Duodenal mucosa (tissue), 2 donors: ENCODE results near the gene LMO2.
"Not testable (repeated sequence)": the region's sequence is repeated elsewhere in the genome, so short reads cannot be mapped to it uniquely, and the experiment has no call there.

Experiments
- H3K27ac ChIP-seq: one replicate; pipeline ENCODE4 v1.7.0; 2013; ENCODE audit warnings: low read depth, low read length
- H3K27me3 ChIP-seq, 2 donors: one replicate each; pipeline ENCODE4 v1.7.0; 2013; ENCODE audit warnings: low read length in 2 of 2, control low read depth in 1 of 2; ENCODE audit not compliant: insufficient read depth in 2 of 2, control insufficient read depth in 1 of 2
- H3K36me3 ChIP-seq, 2 donors: one replicate each; pipeline ENCODE4 v1.7.0; 2013; ENCODE audit warnings: low read length in 2 of 2, control low read depth in 1 of 2; ENCODE audit not compliant: insufficient read depth in 2 of 2, control insufficient read depth in 1 of 2
- H3K4me1 ChIP-seq, 2 donors: one replicate each; pipeline ENCODE4 v1.7.0; 2013; ENCODE audit warnings: low read length in 2 of 2, control low read depth in 1 of 2; ENCODE audit not compliant: insufficient read depth in 2 of 2, control insufficient read depth in 1 of 2
- H3K4me3 ChIP-seq, 2 donors: one replicate each; pipeline ENCODE4 v1.7.0; 2013; ENCODE audit warnings: low read length in 2 of 2, low read depth in 1 of 2
- H3K9ac ChIP-seq, 2 donors: one replicate each; pipeline ENCODE4 v1.7.0; 2013; ENCODE audit warnings: low read length in 2 of 2, low read depth in 1 of 2
- H3K9me3 ChIP-seq, 2 donors: one replicate each; pipeline ENCODE4 v1.7.0; 2013; ENCODE audit warnings: low read length in 2 of 2, control low read depth in 1 of 2; ENCODE audit not compliant: control insufficient read depth in 1 of 2

Gene LMO2

DNA sequence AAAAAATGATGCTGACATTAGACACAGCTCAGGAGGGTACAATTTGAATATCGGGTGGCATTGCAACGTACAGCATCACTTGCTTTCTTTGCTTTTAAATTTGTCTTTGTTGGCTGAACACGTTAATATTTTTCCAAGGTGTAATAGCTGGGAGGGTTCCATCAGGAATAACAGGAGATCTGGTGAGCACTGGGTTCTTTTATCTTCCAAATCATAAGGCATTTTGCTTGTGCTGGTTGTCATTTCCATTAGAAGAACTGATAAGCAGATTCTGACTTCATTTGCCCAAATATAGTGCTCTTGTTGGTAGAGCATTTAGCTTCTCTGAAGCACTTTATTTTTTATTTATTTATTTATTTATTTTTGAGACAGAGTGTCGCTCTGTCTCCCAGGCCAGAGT lies 48.9 kb downstream of the LMO2 start:
- Histone ChIP-seq H3K4me3 (no peak overlapping the region), H3K27ac (no peak overlapping the region), H3K9me3 (no peaks in the 10 kb centered on the region), H3K27me3 (peaks cover 0 to 13% of the 10 kb centered on the region in 2 donors), H3K9ac (no peak overlapping the region), H3K4me1 (no peaks in the 10 kb centered on the region), H3K36me3 (no peaks in the 10 kb centered on the region)

DNA sequence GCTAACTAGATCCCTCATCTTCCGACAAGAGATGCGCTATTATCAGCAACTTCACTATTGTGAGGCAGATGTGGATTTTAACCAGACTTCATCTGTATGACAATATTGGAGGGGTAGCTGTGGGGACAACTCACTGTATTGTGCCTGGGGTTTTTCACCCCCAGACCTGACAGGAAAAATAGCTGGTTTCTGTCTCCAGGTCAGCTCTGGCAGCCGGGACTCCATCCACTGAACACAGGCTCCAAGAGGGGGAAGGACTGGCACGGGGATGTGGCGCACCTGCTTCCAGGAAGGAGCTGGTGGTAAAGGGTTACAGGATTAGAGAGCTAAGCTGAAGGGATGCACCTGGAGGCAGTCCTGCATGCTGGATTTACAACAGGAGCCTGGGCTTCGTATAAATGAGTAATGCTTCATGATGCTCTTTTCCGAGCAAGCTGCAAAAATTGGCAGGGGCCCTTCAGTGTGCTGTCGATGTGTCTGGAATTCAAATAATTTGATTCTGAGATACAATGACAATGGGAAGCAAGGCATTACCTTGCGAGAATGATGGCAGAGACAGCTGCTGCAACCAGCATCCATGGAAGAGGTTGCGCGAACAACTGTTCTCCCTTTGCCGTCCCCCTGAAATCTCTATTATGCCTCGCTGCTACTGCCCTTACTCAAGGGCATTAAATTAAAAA lies 49.5 kb downstream of the LMO2 start:
- H3K4me1 ChIP-seq: no peaks in the 10 kb centered on the region
- H3K36me3 ChIP-seq: no peaks in the 10 kb centered on the region
- peaks cover 0 to 13% of the 10 kb centered on the region in 2 donors for H3K27me3 ChIP-seq
- H3K9ac ChIP-seq: no peak overlapping the region
- no peaks in the 10 kb centered on the region for H3K9me3 ChIP-seq
- no peak overlapping the region for H3K4me3 ChIP-seq
- H3K27ac ChIP-seq: no peak overlapping the region

- H3K36me3 ChIP-seq, H3K9ac ChIP-seq, H3K27ac ChIP-seq, H3K4me1 ChIP-seq, H3K9me3 ChIP-seq, H3K4me3 ChIP-seq: not testable (repeated sequence)
- H3K27me3 ChIP-seq: peaks cover 4 to 13% of the 10 kb centered on the region in 2 donors
Measured at GRCh38 chr11:33838234-33838633, 53.6 kb downstream of the LMO2 start.

DNA sequence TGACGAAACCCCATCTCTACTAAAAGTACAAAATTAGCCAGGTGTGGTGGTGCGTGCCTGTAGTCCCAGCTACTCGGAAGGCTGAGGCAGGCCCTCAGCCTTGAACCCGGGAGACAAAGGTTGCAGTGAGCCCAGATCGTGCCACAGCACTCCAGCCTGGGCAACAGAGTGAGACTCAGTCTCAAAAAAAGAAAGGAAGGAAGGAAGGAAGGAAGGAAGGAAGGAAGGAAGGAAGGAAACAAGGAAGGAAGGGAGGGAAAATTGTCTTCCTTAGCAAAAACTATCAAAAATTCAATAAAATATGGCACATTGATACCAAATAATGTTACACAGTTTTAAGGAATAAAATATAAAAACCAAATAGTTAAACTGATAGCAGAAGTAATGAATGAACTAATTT lies 54.5 kb downstream of the LMO2 start:
- H3K36me3 ChIP-seq, H3K27ac ChIP-seq, H3K4me1 ChIP-seq, H3K27me3 ChIP-seq, H3K4me3 ChIP-seq, H3K9me3 ChIP-seq, H3K9ac ChIP-seq: not testable (repeated sequence)

GRCh38 chr11:33835143-33835878 lies 56.6 kb downstream of the LMO2 start:
- Histone ChIP-seq H3K9ac (no peak overlapping the region), H3K9me3 (no peaks in the 10 kb centered on the region), H3K27ac (no peak overlapping the region), H3K27me3 (peaks cover 4 to 8% of the 10 kb centered on the region in 2 donors), H3K4me1 (no peaks in the 10 kb centered on the region), H3K36me3 (no peaks in the 10 kb centered on the region), H3K4me3 (no peak overlapping the region)

GRCh38 chr11:33832676-33833075 lies 59.2 kb downstream of the LMO2 start:
- Histone ChIP-seq H3K9me3 (no peaks in the 10 kb centered on the region), H3K9ac (no peak overlapping the region), H3K36me3 (no peaks in the 10 kb centered on the region), H3K27me3 (peaks cover 28 to 30% of the 10 kb centered on the region in 2 donors), H3K4me1 (peaks cover 5 to 10% of the 10 kb centered on the region in 2 donors), H3K4me3 (no peak overlapping the region), H3K27ac (no peak overlapping the region)

DNA sequence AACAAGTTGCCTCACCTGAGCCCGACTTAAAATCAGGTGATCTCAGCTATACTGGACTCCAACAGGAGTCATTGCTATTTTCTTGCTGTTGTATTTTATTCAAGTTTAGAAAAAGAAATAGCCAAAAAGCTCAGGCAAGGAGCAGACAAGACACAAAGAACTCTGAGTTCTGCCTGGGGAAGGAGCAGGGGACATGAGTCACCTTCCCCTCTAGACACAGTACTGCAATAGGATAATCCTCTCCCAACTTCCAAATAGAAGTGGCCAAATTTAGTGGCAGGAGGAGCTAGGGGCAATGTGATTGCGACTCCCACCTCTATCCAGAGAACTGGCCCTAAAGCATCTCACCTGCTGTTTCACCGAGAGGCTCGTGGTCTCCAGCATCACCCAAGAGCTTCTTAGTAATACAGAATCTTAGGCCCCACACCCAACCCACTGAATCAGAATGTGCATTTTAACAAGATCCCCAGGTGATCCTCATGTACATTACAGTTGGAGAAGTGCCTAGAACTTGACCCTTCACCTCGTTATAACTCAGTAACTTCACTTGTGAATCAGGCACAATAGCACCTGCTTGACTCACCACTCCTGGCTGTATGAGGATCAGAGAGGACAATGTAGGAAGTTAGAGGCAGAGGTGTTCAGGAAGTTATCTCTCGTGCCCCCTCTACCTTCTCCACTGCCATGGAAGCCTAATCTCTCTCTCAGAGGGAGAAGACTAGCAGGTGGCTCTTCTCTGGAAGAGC lies 60.8 kb downstream of the LMO2 start:
- Histone ChIP-seq H3K27ac (no peak overlapping the region), H3K36me3 (no peaks in the 10 kb centered on the region), H3K9me3 (no peaks in the 10 kb centered on the region), H3K4me1 (peaks cover 5 to 10% of the 10 kb centered on the region in 2 donors), H3K27me3 (peaks cover 41% of the 10 kb centered on the region in 2 donors), H3K9ac (no peak overlapping the region), H3K4me3 (no peak overlapping the region)

GRCh38 chr11:33829430-33830141 lies 62.3 kb downstream of the LMO2 start:
- Histone ChIP-seq H3K9ac (no peak overlapping the region), H3K27ac (no peak overlapping the region), H3K9me3 (no peaks in the 10 kb centered on the region), H3K4me1 (peaks cover 5 to 10% of the 10 kb centered on the region in 2 donors), H3K36me3 (no peaks in the 10 kb centered on the region), H3K4me3 (peak overlapping the region; percentile 52 to 61), H3K27me3 (peaks cover 37 to 44% of the 10 kb centered on the region in 2 donors)

- Histone ChIP-seq H3K9ac (no peak overlapping the region), H3K9me3 (no peaks in the 10 kb centered on the region), H3K4me1 (peaks cover 5 to 10% of the 10 kb centered on the region in 2 donors), H3K27ac (no peak overlapping the region), H3K36me3 (no peaks in the 10 kb centered on the region), H3K27me3 (peaks cover 37 to 44% of the 10 kb centered on the region in 2 donors), H3K4me3 (peak overlapping the region; percentile 52 to 61)
Measured at GRCh38 chr11:33828604-33829429, 63.1 kb downstream of the LMO2 start.
